SK-N-SH treated with all-trans-retinoic acid at 6 μM for 48 hours (cell line): Measurements from ENCODE around the gene PRM3.

Experiments used
- ARNTL ChIP-seq: fragments of 450-650 bp; formaldehyde crosslinking; IDR thresholded peaks from 2 replicates; pipeline ENCODE4 v1.5.0; 2020; ENCODE audit warnings: low read depth, mild to moderate bottlenecking, moderate library complexity, borderline replicate concordance
- BACH2 ChIP-seq: fragments of 250-450 bp; sonication (Bioruptor Pico); IDR thresholded peaks from 2 replicates; pipeline ENCODE4 v1.9.0; 2021; ENCODE audit warnings: mild to moderate bottlenecking, borderline replicate concordance
- PPARA ChIP-seq: fragments of 250-450 bp; sonication (Bioruptor Pico); IDR thresholded peaks from 2 replicates; pipeline ENCODE4 v1.5.0; 2020; ENCODE audit warnings: mild to moderate bottlenecking, borderline replicate concordance
- RARB ChIP-seq: fragments of 250-450 bp; sonication (Bioruptor Pico); IDR thresholded peaks from 2 replicates; pipeline ENCODE4 v1.8.0; 2021; ENCODE audit warnings: mild to moderate bottlenecking, moderate library complexity
- SNAI2 ChIP-seq: fragments of 250-450 bp; sonication (Bioruptor Pico); IDR thresholded peaks from 2 replicates; pipeline ENCODE4 v1.5.0; 2020; ENCODE audit warnings: mild to moderate bottlenecking, moderate library complexity
- TCF4 ChIP-seq: fragments of 250-450 bp; sonication (Bioruptor Pico); IDR thresholded peaks from 2 replicates; pipeline ENCODE4 v1.8.0; 2021; ENCODE audit warnings: mild to moderate bottlenecking, moderate library complexity, borderline replicate concordance
- ZFP30 ChIP-seq: fragments of 450-650 bp; formaldehyde crosslinking; IDR thresholded peaks from 2 replicates; pipeline ENCODE4 v1.5.0; 2022; ENCODE audit warnings: mild to moderate bottlenecking, moderate library complexity
- ZNF565 ChIP-seq: fragments of 450-650 bp; formaldehyde crosslinking; conservative IDR thresholded peaks from 2 replicates; pipeline ENCODE4 v1.5.0; 2020; ENCODE audit warnings: low read depth, mild to moderate bottlenecking, moderate library complexity
- ZNF70 ChIP-seq: fragments of 450-650 bp; formaldehyde crosslinking; IDR thresholded peaks from 2 replicates; pipeline ENCODE4 v1.5.0; 2020; ENCODE audit warnings: mild to moderate bottlenecking, moderate library complexity
- TF ChIP-seq, protein P1 (sequence below): fragments of 250-450 bp; sonication (Bioruptor Pico); IDR thresholded peaks from 2 replicates; pipeline ENCODE4 v1.5.0; 2020; ENCODE audit warnings: mild to moderate bottlenecking, moderate library complexity
- TF ChIP-seq, protein P2 (sequence below): fragments of 250-450 bp; sonication (Bioruptor Pico); IDR thresholded peaks from 2 replicates; pipeline ENCODE4 v1.8.0; 2020; ENCODE audit warnings: mild to moderate bottlenecking, moderate library complexity, borderline replicate concordance
- TF ChIP-seq, protein P3 (sequence below): fragments of 250-450 bp; sonication (Bioruptor Pico); IDR thresholded peaks from 2 replicates; pipeline ENCODE4 v1.5.1; 2020; ENCODE audit warnings: low read depth, mild to moderate bottlenecking, moderate library complexity

DNA sequence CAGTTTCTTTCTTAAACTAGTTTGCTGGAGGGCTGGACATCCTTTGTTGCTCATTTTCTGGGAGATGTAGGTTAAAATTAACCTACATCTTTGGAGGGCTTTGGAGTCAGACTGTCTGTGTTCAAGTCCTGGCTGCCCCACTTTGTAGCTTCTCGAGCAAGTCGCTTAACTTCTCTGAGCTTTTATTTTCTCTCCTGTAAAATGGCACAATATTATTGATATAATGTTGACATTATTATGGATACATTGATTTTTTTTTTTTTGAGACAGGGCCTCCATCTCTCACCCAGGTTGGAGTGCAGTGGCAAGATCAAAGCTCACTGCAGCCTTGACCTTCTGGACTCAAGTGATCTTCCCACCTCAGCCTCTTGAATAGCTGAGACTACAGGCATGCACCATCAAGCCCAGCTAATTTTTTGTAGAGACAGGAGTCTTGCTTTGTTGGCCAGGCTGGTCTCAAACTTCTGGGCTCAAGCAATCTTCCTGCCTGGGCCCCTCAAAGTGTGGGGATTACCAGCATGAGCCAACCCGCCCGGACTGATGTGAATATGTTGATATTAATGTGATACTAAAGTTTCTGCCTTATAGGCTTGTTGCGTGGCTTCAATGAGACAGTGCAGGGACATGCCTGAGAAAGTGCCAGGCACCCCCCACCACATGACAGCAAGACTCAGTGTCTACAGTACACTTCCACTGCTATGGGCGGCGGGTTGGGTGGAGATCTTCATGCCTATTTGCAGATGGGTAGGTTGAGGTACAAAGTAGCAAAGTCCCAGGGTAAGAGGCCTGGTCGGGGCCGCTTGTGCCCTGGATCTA is 40.3 kb upstream of the PRM3 start:
- TF ChIP-seq PPARA (CRISPR knock-in tag) (no peak), SNAI2 (no peak), ARNTL (CRISPR knock-in tag) (no peak), ZFP30 (CRISPR knock-in tag) (no peak), ZNF565 (CRISPR knock-in tag) (no peak), TCF4 (no peak), BACH2 (CRISPR knock-in tag) (no peak), RARB (no peak), ZNF70 (CRISPR knock-in tag) (no peak)
- TF ChIP-seq, protein P1, sequence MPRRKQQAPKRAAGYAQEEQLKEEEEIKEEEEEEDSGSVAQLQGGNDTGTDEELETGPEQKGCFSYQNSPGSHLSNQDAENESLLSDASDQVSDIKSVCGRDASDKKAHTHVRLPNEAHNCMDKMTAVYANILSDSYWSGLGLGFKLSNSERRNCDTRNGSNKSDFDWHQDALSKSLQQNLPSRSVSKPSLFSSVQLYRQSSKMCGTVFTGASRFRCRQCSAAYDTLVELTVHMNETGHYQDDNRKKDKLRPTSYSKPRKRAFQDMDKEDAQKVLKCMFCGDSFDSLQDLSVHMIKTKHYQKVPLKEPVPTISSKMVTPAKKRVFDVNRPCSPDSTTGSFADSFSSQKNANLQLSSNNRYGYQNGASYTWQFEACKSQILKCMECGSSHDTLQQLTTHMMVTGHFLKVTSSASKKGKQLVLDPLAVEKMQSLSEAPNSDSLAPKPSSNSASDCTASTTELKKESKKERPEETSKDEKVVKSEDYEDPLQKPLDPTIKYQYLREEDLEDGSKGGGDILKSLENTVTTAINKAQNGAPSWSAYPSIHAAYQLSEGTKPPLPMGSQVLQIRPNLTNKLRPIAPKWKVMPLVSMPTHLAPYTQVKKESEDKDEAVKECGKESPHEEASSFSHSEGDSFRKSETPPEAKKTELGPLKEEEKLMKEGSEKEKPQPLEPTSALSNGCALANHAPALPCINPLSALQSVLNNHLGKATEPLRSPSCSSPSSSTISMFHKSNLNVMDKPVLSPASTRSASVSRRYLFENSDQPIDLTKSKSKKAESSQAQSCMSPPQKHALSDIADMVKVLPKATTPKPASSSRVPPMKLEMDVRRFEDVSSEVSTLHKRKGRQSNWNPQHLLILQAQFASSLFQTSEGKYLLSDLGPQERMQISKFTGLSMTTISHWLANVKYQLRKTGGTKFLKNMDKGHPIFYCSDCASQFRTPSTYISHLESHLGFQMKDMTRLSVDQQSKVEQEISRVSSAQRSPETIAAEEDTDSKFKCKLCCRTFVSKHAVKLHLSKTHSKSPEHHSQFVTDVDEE (CRISPR knock-in tag), result no peak
- TF ChIP-seq, protein P2, sequence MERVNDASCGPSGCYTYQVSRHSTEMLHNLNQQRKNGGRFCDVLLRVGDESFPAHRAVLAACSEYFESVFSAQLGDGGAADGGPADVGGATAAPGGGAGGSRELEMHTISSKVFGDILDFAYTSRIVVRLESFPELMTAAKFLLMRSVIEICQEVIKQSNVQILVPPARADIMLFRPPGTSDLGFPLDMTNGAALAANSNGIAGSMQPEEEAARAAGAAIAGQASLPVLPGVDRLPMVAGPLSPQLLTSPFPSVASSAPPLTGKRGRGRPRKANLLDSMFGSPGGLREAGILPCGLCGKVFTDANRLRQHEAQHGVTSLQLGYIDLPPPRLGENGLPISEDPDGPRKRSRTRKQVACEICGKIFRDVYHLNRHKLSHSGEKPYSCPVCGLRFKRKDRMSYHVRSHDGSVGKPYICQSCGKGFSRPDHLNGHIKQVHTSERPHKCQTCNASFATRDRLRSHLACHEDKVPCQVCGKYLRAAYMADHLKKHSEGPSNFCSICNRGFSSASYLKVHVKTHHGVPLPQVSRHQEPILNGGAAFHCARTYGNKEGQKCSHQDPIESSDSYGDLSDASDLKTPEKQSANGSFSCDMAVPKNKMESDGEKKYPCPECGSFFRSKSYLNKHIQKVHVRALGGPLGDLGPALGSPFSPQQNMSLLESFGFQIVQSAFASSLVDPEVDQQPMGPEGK (CRISPR knock-in tag), result no peak
- TF ChIP-seq, protein P3, sequence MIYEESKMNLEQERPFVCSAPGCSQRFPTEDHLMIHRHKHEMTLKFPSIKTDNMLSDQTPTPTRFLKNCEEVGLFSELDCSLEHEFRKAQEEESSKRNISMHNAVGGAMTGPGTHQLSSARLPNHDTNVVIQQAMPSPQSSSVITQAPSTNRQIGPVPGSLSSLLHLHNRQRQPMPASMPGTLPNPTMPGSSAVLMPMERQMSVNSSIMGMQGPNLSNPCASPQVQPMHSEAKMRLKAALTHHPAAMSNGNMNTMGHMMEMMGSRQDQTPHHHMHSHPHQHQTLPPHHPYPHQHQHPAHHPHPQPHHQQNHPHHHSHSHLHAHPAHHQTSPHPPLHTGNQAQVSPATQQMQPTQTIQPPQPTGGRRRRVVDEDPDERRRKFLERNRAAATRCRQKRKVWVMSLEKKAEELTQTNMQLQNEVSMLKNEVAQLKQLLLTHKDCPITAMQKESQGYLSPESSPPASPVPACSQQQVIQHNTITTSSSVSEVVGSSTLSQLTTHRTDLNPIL (CRISPR knock-in tag), result no peak
